Osteoblast (primary cell): ENCODE results near the gene CARD11. TPM values are rescaled to one million over a fixed set of nuclear protein-coding genes. Genes with fewer than 3 reads are reported as not detected.

ENCODE experiments used
- DNase-seq: peaks from one replicate; pipeline ENCODE4 v3.0.0; 2011; ENCODE audit warnings: low spot score, mixed read lengths; ENCODE audit not compliant: insufficient read length; ENCODE audit errors: missing footprints
- H2AFZ ChIP-seq: 2 replicates; pipeline ENCODE4 v1.6.0; 2011; ENCODE audit warnings: mild to moderate bottlenecking, low read length
- H3K27ac ChIP-seq: 2 replicates; pipeline ENCODE4 v1.5.1; 2011; ENCODE audit warnings: mild to moderate bottlenecking, low read depth, low read length, moderate library complexity
- H3K27me3 ChIP-seq: 2 replicates; pipeline ENCODE4 v1.6.0; 2012; ENCODE audit warnings: mild to moderate bottlenecking, control low read depth, inconsistent platforms, low read length, moderate library complexity; ENCODE audit not compliant: insufficient read depth
- H3K36me3 ChIP-seq: 2 replicates; pipeline ENCODE4 v1.5.1; 2011; ENCODE audit warnings: mild to moderate bottlenecking, low read length, control low read depth, moderate library complexity; ENCODE audit not compliant: insufficient read depth
- H3K4me1 ChIP-seq: 2 replicates; pipeline ENCODE4 v1.5.1; 2011; ENCODE audit warnings: mild to moderate bottlenecking, low read length, control low read depth, moderate library complexity; ENCODE audit not compliant: insufficient read depth
- H3K4me2 ChIP-seq: 2 replicates; pipeline ENCODE4 v1.6.0; 2011; ENCODE audit warnings: mild to moderate bottlenecking, low read length; ENCODE audit not compliant: insufficient read depth
- H3K4me3 ChIP-seq: fragments of 200-600 bp; sonication (generic); 3 replicates; pipeline ENCODE4 v1.5.1; 2012; ENCODE audit warnings: mild to moderate bottlenecking, low read length, inconsistent platforms; ENCODE audit not compliant: insufficient read depth
- H3K79me2 ChIP-seq: 2 replicates; pipeline ENCODE4 v1.6.0; 2012; ENCODE audit warnings: mild to moderate bottlenecking, low read length, control low read depth, inconsistent platforms; ENCODE audit not compliant: insufficient read depth
- H3K9me3 ChIP-seq: 2 replicates; pipeline ENCODE4 v1.5.1; 2011; ENCODE audit warnings: low read depth, low read length, control low read depth
- H4K20me1 ChIP-seq: 2 replicates; pipeline ENCODE4 v1.6.0; 2012; ENCODE audit warnings: mild to moderate bottlenecking, low read length, control low read depth; ENCODE audit not compliant: insufficient read depth
- CTCF ChIP-seq: IDR thresholded peaks from 2 replicates; pipeline ENCODE4 v1.5.1; 2011; ENCODE audit warnings: mild to moderate bottlenecking, low read depth, low read length, moderate library complexity; ENCODE audit errors: extremely low read depth
- total RNA-seq: library from RNA; depleted of rRNA; stranded (reverse); fragments of >200 nt; gene quantifications from 2 replicates; pipeline ENCODE4 v1.2.3, GENCODE V29; 2012

CARD11 gene
- total RNA-seq, 1 donor = not detected

GRCh38 chr7:2986561-2986960, 57.1 kb downstream of the CARD11 start:
- Histone ChIP-seq H3K9me3 (no peaks in the 10 kb centered on the region), H3K4me1 (no peaks in the 10 kb centered on the region), H3K4me2 (no peak overlapping the region), H3K27me3 (no peaks in the 10 kb centered on the region), H3K79me2 (no peaks in the 10 kb centered on the region), H2AFZ (no peak overlapping the region), H3K4me3 (no peak overlapping the region), H3K36me3 (no peaks in the 10 kb centered on the region), H4K20me1 (no peaks in the 10 kb centered on the region), H3K27ac (no peak overlapping the region)
- no peak for DNase-seq
- no peak for TF ChIP-seq CTCF

DNA sequence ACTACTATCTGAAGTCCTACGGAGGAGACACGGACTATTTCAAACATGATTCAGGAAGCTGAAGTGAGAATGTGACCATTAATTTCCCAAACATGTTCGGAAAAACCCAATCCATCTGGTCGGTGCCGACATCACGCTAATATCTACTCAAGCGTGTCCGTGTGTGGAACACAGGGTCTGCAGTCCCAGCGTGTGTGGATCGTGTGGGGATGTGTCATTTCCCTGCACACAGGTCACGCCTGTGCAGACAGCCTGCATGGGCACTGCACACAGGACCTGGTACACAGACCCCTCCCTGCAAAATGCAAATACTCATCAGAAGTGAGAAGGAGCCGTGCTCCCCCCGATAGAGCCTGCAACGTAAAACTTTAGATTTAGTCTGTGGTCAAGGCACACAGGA, 57.8 kb downstream of the CARD11 start:
- no peak for TF ChIP-seq CTCF
- Histone ChIP-seq H3K4me2 (no peak overlapping the region), H2AFZ (no peak overlapping the region), H3K27me3 (no peaks in the 10 kb centered on the region), H4K20me1 (no peaks in the 10 kb centered on the region), H3K79me2 (no peaks in the 10 kb centered on the region), H3K27ac (no peak overlapping the region), H3K9me3 (no peaks in the 10 kb centered on the region), H3K4me3 (no peak overlapping the region), H3K4me1 (no peaks in the 10 kb centered on the region), H3K36me3 (no peaks in the 10 kb centered on the region)
- DNase-seq = peak; percentile 57

DNA sequence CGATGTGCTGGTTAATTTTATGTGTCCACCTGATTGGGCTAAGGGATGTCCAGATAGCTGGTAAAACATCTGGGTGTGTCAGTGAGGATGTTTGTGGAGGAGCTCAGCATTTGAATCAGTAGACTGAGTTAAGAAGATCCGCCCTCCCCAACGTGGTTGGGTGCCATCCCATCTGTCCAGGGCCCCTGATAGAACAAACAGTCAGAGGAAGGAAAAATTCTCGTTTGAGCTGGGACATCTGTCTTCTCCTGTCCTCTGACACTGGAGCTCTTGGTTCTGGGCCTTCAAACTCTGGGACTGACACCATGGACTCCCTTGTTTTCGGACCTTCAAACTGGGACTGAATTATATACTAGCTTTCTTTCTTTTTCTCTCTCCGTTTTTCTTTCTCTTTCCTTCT, 59.6 kb downstream of the CARD11 start:
- H3K27me3 ChIP-seq = no peaks in the 10 kb centered on the region
- H4K20me1 ChIP-seq = no peaks in the 10 kb centered on the region
- H2AFZ ChIP-seq = no peak overlapping the region
- H3K79me2 ChIP-seq = no peaks in the 10 kb centered on the region
- no peak overlapping the region for H3K4me3 ChIP-seq
- TF ChIP-seq CTCF = no peak
- no peak overlapping the region for H3K27ac ChIP-seq
- H3K36me3 ChIP-seq = no peaks in the 10 kb centered on the region
- DNase-seq = no peak
- no peaks in the 10 kb centered on the region for H3K4me1 ChIP-seq
- no peak overlapping the region for H3K4me2 ChIP-seq
- no peaks in the 10 kb centered on the region for H3K9me3 ChIP-seq

DNA sequence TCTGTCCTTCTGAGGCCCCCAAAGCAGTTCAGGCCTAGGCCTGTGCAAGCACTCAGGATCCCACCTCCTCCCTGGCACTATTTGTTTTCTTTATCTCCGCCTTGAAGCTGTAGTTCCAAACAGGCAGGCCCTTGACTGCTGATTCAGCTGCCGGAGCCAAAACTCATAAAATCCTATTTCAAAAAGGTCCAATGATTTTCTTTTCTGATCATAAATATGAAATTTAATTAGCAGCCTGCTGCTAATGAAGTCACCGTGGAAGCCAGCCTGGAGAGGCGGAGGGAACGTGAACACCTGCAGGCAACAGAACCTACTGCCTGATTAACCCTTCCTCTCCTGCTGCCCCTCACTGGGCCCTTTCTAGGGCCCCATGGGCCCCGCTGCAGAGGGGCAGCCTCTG, 60.1 kb downstream of the CARD11 start:
- no peak for TF ChIP-seq CTCF
- Histone ChIP-seq H3K36me3 (no peaks in the 10 kb centered on the region), H3K9me3 (no peaks in the 10 kb centered on the region), H3K27ac (no peak overlapping the region), H3K4me3 (no peak overlapping the region), H4K20me1 (no peaks in the 10 kb centered on the region), H3K4me2 (no peak overlapping the region), H3K79me2 (no peaks in the 10 kb centered on the region), H2AFZ (no peak overlapping the region), H3K4me1 (no peaks in the 10 kb centered on the region), H3K27me3 (no peaks in the 10 kb centered on the region)
- DNase-seq = no peak
